H1 (cell line): Measurements from ENCODE around the gene CPTP. TPM values are rescaled to one million over a fixed set of nuclear protein-coding genes. Genes with fewer than 3 reads are reported as not detected.

Experiments
- microRNA-seq, 2 experiments: library from miRNA; unstranded; fragments of <30 nt; microRNA quantifications; one replicate each; pipeline versions ENCODE4 to v1.2.0, GENCODE V29; 2016 to 2020; ENCODE audit warnings: borderline microRNAs expressed in 2 of 2, borderline number of aligned reads in 2 of 2, borderline replicate concordance in 1 of 2
- polyA plus RNA-seq, 7 experiments: library from polyadenylated mRNA; depleted of rRNA in 3 of 7; stranded (reverse) in 5 of 7; unstranded in 2 of 7; fragments of >200 nt in 5 of 7; fragments of 200-250 nt in 2 of 7; gene quantifications; 1 replicate in 5 of 7; 2 replicates in 1 of 7; 4 replicates in 1 of 7; pipeline versions ENCODE4 v1.2.1 to v1.2.3, GENCODE V29; 2011 to 2013; ENCODE audit warnings: missing spikeins in 2 of 7, mixed read lengths in 2 of 7
- small RNA-seq: library from polyadenylated mRNA; stranded (forward); fragments of <200 nt; extraction: miRNeasy Mini kit (QIAGEN cat#:217004); gene quantifications from one replicate; pipeline ENCODE3, GENCODE V24; 2013; ENCODE audit not compliant: insufficient read depth
- total RNA-seq: library from RNA; stranded (reverse); fragmentation: NEBNext Ultra II Directional; extraction: Animal tissue kit (Norgen Biotek cat#: 25700); gene quantifications from 2 replicates; pipeline ENCODE4 v1.2.1, GENCODE V29; 2021

The CPTP gene
- total and polyA plus RNA-seq, 2 of the 8 experiments (the other 6 are each of a cell fraction or from before 2014, with no cell fraction given), result 8.1 to 10.6 TPM

Small RNA genes lying within 50 kb of the gene (microRNA-seq; reads per million reads assigned to microRNA genes)
- gene MIR6726 (0.23 to 0.61 reads per million in 2 experiments), gene MIR6727 (0 reads per million in 2 experiments), gene MIR6808 (0 reads per million in 2 experiments)

Small RNA genes lying within 50 kb of the gene (small RNA-seq; reads per million reads assigned to genes)
- gene MIR6726, result 0.51 reads per million

Other genes starting within 250 kb of the CPTP start
- gene C1orf159, start 208.7 kb upstream of the CPTP start, total RNA-seq, result 10.9 and 12.4 TPM in 2 replicates
- 10.0 and 15.7 TPM in 2 replicates for gene C1orf159, start 208.7 kb upstream of the CPTP start, polyA plus RNA-seq (2011; rRNA removed)
- gene TTLL10, start 150.9 kb upstream of the CPTP start, total RNA-seq, result 1.6 and 1.7 TPM in 2 replicates
- gene TTLL10, start 150.9 kb upstream of the CPTP start, polyA plus RNA-seq (2011; rRNA removed), result 1.1 and 2.0 TPM in 2 replicates
- 0.92 and 1.5 TPM in 2 replicates for gene TNFRSF18, start 118.2 kb upstream of the CPTP start, total RNA-seq
- gene TNFRSF18, start 118.2 kb upstream of the CPTP start, polyA plus RNA-seq (2011; rRNA removed), result 2.5 and 2.7 TPM in 2 replicates
- gene TNFRSF4, start 110.6 kb upstream of the CPTP start, total RNA-seq, result not detected in 2 replicates
- 0.06 TPM in 1 of 2 replicates, not detected in the other for gene TNFRSF4, start 110.6 kb upstream of the CPTP start, polyA plus RNA-seq (2011; rRNA removed)
- gene SDF4, start 92.8 kb upstream of the CPTP start, total RNA-seq, result 72.2 and 75.6 TPM in 2 replicates
- 45.5 and 69.8 TPM in 2 replicates for gene SDF4, start 92.8 kb upstream of the CPTP start, polyA plus RNA-seq (2011; rRNA removed)
- gene B3GALT6, start 92.6 kb upstream of the CPTP start, total RNA-seq, result 18.2 and 18.4 TPM in 2 replicates
- gene B3GALT6, start 92.6 kb upstream of the CPTP start, polyA plus RNA-seq (2011; rRNA removed), result 20.4 and 23.1 TPM in 2 replicates
- 3.7 and 4.9 TPM in 2 replicates for gene C1QTNF12, start 78.1 kb upstream of the CPTP start, total RNA-seq
- gene C1QTNF12, start 78.1 kb upstream of the CPTP start, polyA plus RNA-seq (2011; rRNA removed), result 2.1 and 4.8 TPM in 2 replicates
- gene UBE2J2, start 50.9 kb upstream of the CPTP start, total RNA-seq, result 67.2 and 67.9 TPM in 2 replicates
- 33.6 and 47.3 TPM in 2 replicates for gene UBE2J2, start 50.9 kb upstream of the CPTP start, polyA plus RNA-seq (2011; rRNA removed)
- gene SCNN1D, start 44.4 kb upstream of the CPTP start, total RNA-seq, result 0.90 and 1.2 TPM in 2 replicates
- gene SCNN1D, start 44.4 kb upstream of the CPTP start, polyA plus RNA-seq (2011; rRNA removed), result 2.5 and 4.1 TPM in 2 replicates
- 26.5 and 28.3 TPM in 2 replicates for gene ACAP3, start 16.9 kb upstream of the CPTP start, total RNA-seq
- 14.8 and 30.0 TPM in 2 replicates for gene ACAP3, start 16.9 kb upstream of the CPTP start, polyA plus RNA-seq (2011; rRNA removed)
- 38.8 and 40.1 TPM in 2 replicates for gene PUSL1, start 16.2 kb upstream of the CPTP start, total RNA-seq
- 87.4 and 108 TPM in 2 replicates for gene PUSL1, start 16.2 kb upstream of the CPTP start, polyA plus RNA-seq (2011; rRNA removed)
- 113 and 116 TPM in 2 replicates for gene INTS11, start 142 bp upstream of the CPTP start, total RNA-seq
- 243 and 324 TPM in 2 replicates for gene INTS11, start 142 bp upstream of the CPTP start, polyA plus RNA-seq (2011; rRNA removed)
- gene TAS1R3, start 6.5 kb downstream of the CPTP start, total RNA-seq, result 0.11 and 0.19 TPM in 2 replicates
- gene TAS1R3, start 6.5 kb downstream of the CPTP start, polyA plus RNA-seq (2011; rRNA removed), result 0.03 and 0.16 TPM in 2 replicates
- 56.0 and 58.9 TPM in 2 replicates for gene DVL1, start 24.6 kb downstream of the CPTP start, total RNA-seq
- 39.4 and 59.8 TPM in 2 replicates for gene DVL1, start 24.6 kb downstream of the CPTP start, polyA plus RNA-seq (2011; rRNA removed)
- 10.0 and 10.5 TPM in 2 replicates for gene MXRA8, start 33.8 kb downstream of the CPTP start, total RNA-seq
- gene MXRA8, start 33.8 kb downstream of the CPTP start, polyA plus RNA-seq (2011; rRNA removed), result 17.2 and 35.4 TPM in 2 replicates
- gene AURKAIP1, start 50.4 kb downstream of the CPTP start, total RNA-seq, result 194 TPM in 2 replicates
- 87.8 and 138 TPM in 2 replicates for gene AURKAIP1, start 50.4 kb downstream of the CPTP start, polyA plus RNA-seq (2011; rRNA removed)
- 120 TPM in 2 replicates for gene CCNL2, start 74.5 kb downstream of the CPTP start, total RNA-seq
- 79.8 and 121 TPM in 2 replicates for gene CCNL2, start 74.5 kb downstream of the CPTP start, polyA plus RNA-seq (2011; rRNA removed)
- 126 and 130 TPM in 2 replicates for gene MRPL20, start 82.5 kb downstream of the CPTP start, total RNA-seq
- gene MRPL20, start 82.5 kb downstream of the CPTP start, polyA plus RNA-seq (2011; rRNA removed), result 138 and 151 TPM in 2 replicates
- gene ANKRD65, start 96.5 kb downstream of the CPTP start, total RNA-seq, result 1.8 and 2.2 TPM in 2 replicates
- gene ANKRD65, start 96.5 kb downstream of the CPTP start, polyA plus RNA-seq (2011; rRNA removed), result 1.7 and 2.0 TPM in 2 replicates
- 36.6 and 42.0 TPM in 2 replicates for gene VWA1, start 110.9 kb downstream of the CPTP start, total RNA-seq
- 16.0 and 19.5 TPM in 2 replicates for gene VWA1, start 110.9 kb downstream of the CPTP start, polyA plus RNA-seq (2011; rRNA removed)
- gene ATAD3C, start 124.9 kb downstream of the CPTP start, total RNA-seq, result 1.3 and 2.0 TPM in 2 replicates
- gene ATAD3C, start 124.9 kb downstream of the CPTP start, polyA plus RNA-seq (2011; rRNA removed), result 2.7 and 2.8 TPM in 2 replicates
- 63.0 and 64.4 TPM in 2 replicates for gene ATAD3B, start 147.0 kb downstream of the CPTP start, total RNA-seq
- 31.3 and 43.9 TPM in 2 replicates for gene ATAD3B, start 147.0 kb downstream of the CPTP start, polyA plus RNA-seq (2011; rRNA removed)
- 63.7 and 64.7 TPM in 2 replicates for gene ATAD3A, start 187.4 kb downstream of the CPTP start, total RNA-seq
- 28.3 and 46.7 TPM in 2 replicates for gene ATAD3A, start 187.4 kb downstream of the CPTP start, polyA plus RNA-seq (2011; rRNA removed)
- gene TMEM240, start 215.8 kb downstream of the CPTP start, total RNA-seq, result 3.6 and 6.6 TPM in 2 replicates
- 5.7 and 7.6 TPM in 2 replicates for gene TMEM240, start 215.8 kb downstream of the CPTP start, polyA plus RNA-seq (2011; rRNA removed)